Astrocyte (in vitro differentiated cells and primary cell): ENCODE measurements around the gene MAN1C1. TPM values are rescaled to one million over a fixed set of nuclear protein-coding genes. Genes with fewer than 3 reads are reported as not detected.

Source experiments
- DNase-seq: peaks from one replicate; pipeline ENCODE4 v3.0.0-alpha.2; 2010; ENCODE audit warnings: low read depth
- FAIRE-seq: peaks from 2 replicates; lab custom pipeline; 2011; peaks lifted over from hg19 to GRCh38; lab: Jason Lieb, UNC
- H2AFZ ChIP-seq: 2 replicates; pipeline ENCODE4 v1.6.0; 2012; ENCODE audit warnings: low read depth, low read length, inconsistent platforms
- H3K27ac ChIP-seq: 2 replicates; pipeline ENCODE4 v1.5.1; 2011; ENCODE audit warnings: low read depth, low read length, inconsistent platforms
- H3K27me3 ChIP-seq: 2 replicates; pipeline ENCODE4 v1.6.0; 2011; ENCODE audit warnings: low read length, inconsistent platforms; ENCODE audit not compliant: insufficient read depth
- H3K36me3 ChIP-seq: 2 replicates; pipeline ENCODE4 v1.5.1; 2011; ENCODE audit warnings: low read length, inconsistent platforms; ENCODE audit not compliant: insufficient read depth
- H3K4me1 ChIP-seq: 2 replicates; pipeline ENCODE4 v1.5.1; 2011; ENCODE audit warnings: low read length, inconsistent platforms; ENCODE audit not compliant: insufficient read depth
- H3K4me2 ChIP-seq: 2 replicates; pipeline ENCODE4 v1.6.0; 2012; ENCODE audit warnings: low read length, inconsistent platforms
- H3K4me3 ChIP-seq: 2 replicates; pipeline ENCODE4 v1.5.1; 2011; ENCODE audit warnings: low read depth, mild to moderate bottlenecking, low read length, inconsistent platforms; ENCODE audit not compliant: insufficient read depth
- H3K79me2 ChIP-seq: 2 replicates; pipeline ENCODE4 v1.6.0; 2012; ENCODE audit warnings: mild to moderate bottlenecking, low read length, inconsistent platforms; ENCODE audit not compliant: insufficient read depth
- H3K9ac ChIP-seq: 2 replicates; pipeline ENCODE4 v1.6.0; 2012; ENCODE audit warnings: mild to moderate bottlenecking, low read length, inconsistent platforms
- H3K9me3 ChIP-seq: 2 replicates; pipeline ENCODE4 v1.5.1; 2012; ENCODE audit warnings: low read depth, mild to moderate bottlenecking, low read length, inconsistent platforms; ENCODE audit not compliant: insufficient read depth
- H4K20me1 ChIP-seq: 2 replicates; pipeline ENCODE4 v1.6.0; 2012; ENCODE audit warnings: low read length, inconsistent platforms; ENCODE audit not compliant: insufficient read depth
- H3K27ac Mint-ChIP-seq: one replicate; pipeline ENCODE4 v1.8.0; 2021; ENCODE audit warnings: mild to moderate bottlenecking, mixed read lengths; ENCODE audit not compliant: unreplicated experiment
- H3K27me3 Mint-ChIP-seq: one replicate; pipeline ENCODE4 v1.8.0; 2021; ENCODE audit warnings: low read depth, mixed read lengths; ENCODE audit not compliant: unreplicated experiment
- H3K36me3 Mint-ChIP-seq: one replicate; pipeline ENCODE4 v1.8.0; 2021; ENCODE audit warnings: low read depth, mixed read lengths; ENCODE audit not compliant: unreplicated experiment
- H3K4me1 Mint-ChIP-seq: one replicate; pipeline ENCODE4 v1.8.0; 2021; ENCODE audit warnings: low read depth, mixed read lengths; ENCODE audit not compliant: unreplicated experiment
- H3K4me3 Mint-ChIP-seq: one replicate; pipeline ENCODE4 v1.8.0; 2021; ENCODE audit warnings: mild to moderate bottlenecking, moderate library complexity, mixed read lengths; ENCODE audit not compliant: unreplicated experiment
- H3K9me3 Mint-ChIP-seq: one replicate; pipeline ENCODE4 v1.8.0; 2021; ENCODE audit warnings: mild to moderate bottlenecking, mixed read lengths; ENCODE audit not compliant: unreplicated experiment
- CTCF ChIP-seq: IDR thresholded peaks from 2 replicates; pipeline ENCODE4 v1.5.1; 2011; ENCODE audit warnings: low read depth, mild to moderate bottlenecking, inconsistent platforms, low read length, moderate library complexity; ENCODE audit not compliant: insufficient read depth
- EZH2 ChIP-seq: IDR thresholded peaks from 2 replicates; pipeline ENCODE4 v1.6.1; 2012; ENCODE audit warnings: mild to moderate bottlenecking, low read length, inconsistent platforms; ENCODE audit not compliant: insufficient read depth
- total RNA-seq: library from RNA; stranded (reverse); gene quantifications from 2 replicates; pipeline ENCODE4 v1.2.1, GENCODE V29; 2021

The MAN1C1 gene
- total RNA-seq, 1 donor from 2014 or later = 0.86 TPM

DNA sequence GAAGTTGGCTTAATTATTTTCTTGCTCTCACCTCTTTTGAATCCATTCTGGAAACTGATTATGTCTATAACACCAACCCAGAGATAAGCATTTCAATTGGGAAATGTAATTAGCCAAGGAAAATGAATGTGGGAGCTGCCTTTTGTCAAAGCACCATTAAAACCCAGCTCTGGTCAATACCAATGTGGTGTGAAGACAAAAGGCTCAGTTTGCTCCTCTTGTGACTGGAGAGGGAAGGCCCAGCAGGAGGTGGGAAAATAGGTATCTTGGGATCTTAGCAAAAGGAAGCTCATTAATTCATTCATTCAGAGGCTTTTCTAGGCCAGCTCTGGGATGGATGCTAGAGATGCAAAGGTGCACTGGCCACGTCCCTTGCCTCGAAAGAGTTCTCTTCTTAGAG is 108.4 kb downstream of the MAN1C1 start:
- Histone ChIP-seq H3K4me3 (no peak overlapping the region), H4K20me1 (peaks cover 2% of the 10 kb centered on the region), H3K27ac (no peak overlapping the region), H3K9me3 (no peaks in the 10 kb centered on the region), H2AFZ (no peak overlapping the region), H3K4me1 (peaks cover 3% of the 10 kb centered on the region), H3K4me2 (no peak overlapping the region), H3K79me2 (no peaks in the 10 kb centered on the region), H3K36me3 (no peaks in the 10 kb centered on the region), H3K9ac (no peak overlapping the region), H3K27me3 (peaks cover 23% of the 10 kb centered on the region)
- H3K27ac Mint-ChIP-seq = no peak overlapping the region
- no peak overlapping the region for H3K4me3 Mint-ChIP-seq
- no peaks in the 10 kb centered on the region for H3K36me3 Mint-ChIP-seq
- FAIRE-seq = no peak
- no peaks in the 10 kb centered on the region for H3K9me3 Mint-ChIP-seq
- no peak for DNase-seq
- no peak for TF ChIP-seq EZH2
- no peak for TF ChIP-seq CTCF
- peaks cover 29% of the 10 kb centered on the region for H3K27me3 Mint-ChIP-seq
- peaks cover 16% of the 10 kb centered on the region for H3K4me1 Mint-ChIP-seq

GRCh38 chr1:25725482-25725881 is 108.9 kb downstream of the MAN1C1 start:
- no peaks in the 10 kb centered on the region for H3K36me3 Mint-ChIP-seq
- DNase-seq (no peak), FAIRE-seq (no peak)
- Histone ChIP-seq H3K4me1 (peaks cover 3% of the 10 kb centered on the region), H3K9ac (no peak overlapping the region), H3K36me3 (no peaks in the 10 kb centered on the region), H2AFZ (no peak overlapping the region), H3K4me2 (no peak overlapping the region), H3K27ac (no peak overlapping the region), H3K9me3 (no peaks in the 10 kb centered on the region), H4K20me1 (peaks cover 3% of the 10 kb centered on the region), H3K27me3 (peaks cover 23% of the 10 kb centered on the region), H3K79me2 (no peaks in the 10 kb centered on the region), H3K4me3 (no peak overlapping the region)
- no peak overlapping the region for H3K4me3 Mint-ChIP-seq
- no peaks in the 10 kb centered on the region for H3K9me3 Mint-ChIP-seq
- H3K27me3 Mint-ChIP-seq = peaks cover 32% of the 10 kb centered on the region
- TF ChIP-seq CTCF = no peak
- TF ChIP-seq EZH2 = no peak
- no peak overlapping the region for H3K27ac Mint-ChIP-seq
- peaks cover 16% of the 10 kb centered on the region for H3K4me1 Mint-ChIP-seq

GRCh38 chr1:25727088-25727487 is 110.5 kb downstream of the MAN1C1 start:
- H3K9me3 ChIP-seq = no peaks in the 10 kb centered on the region
- H4K20me1 ChIP-seq = peaks cover 3% of the 10 kb centered on the region
- H3K9ac ChIP-seq = no peak overlapping the region
- H3K27ac Mint-ChIP-seq = peak overlapping the region; percentile 10
- no peak for FAIRE-seq
- no peaks in the 10 kb centered on the region for H3K36me3 Mint-ChIP-seq
- no peaks in the 10 kb centered on the region for H3K36me3 ChIP-seq
- no peak overlapping the region for H3K4me3 ChIP-seq
- no peak overlapping the region for H3K4me3 Mint-ChIP-seq
- peaks cover 16% of the 10 kb centered on the region for H3K4me1 Mint-ChIP-seq
- H3K27ac ChIP-seq = no peak overlapping the region
- peaks cover 42% of the 10 kb centered on the region for H3K27me3 Mint-ChIP-seq
- TF ChIP-seq EZH2 (no peak), CTCF (no peak)
- no peaks in the 10 kb centered on the region for H3K79me2 ChIP-seq
- H3K9me3 Mint-ChIP-seq = no peaks in the 10 kb centered on the region
- peaks cover 19% of the 10 kb centered on the region for H3K27me3 ChIP-seq
- no peak overlapping the region for H3K4me2 ChIP-seq
- no peak overlapping the region for H2AFZ ChIP-seq
- H3K4me1 ChIP-seq = peaks cover 3% of the 10 kb centered on the region
- no peak for DNase-seq
